HEK293 (cell line): Measurements from ENCODE around the gene SFXN3.

Experiments used
- OVOL3 ChIP-seq: fragments of 450-650 bp; formaldehyde crosslinking; IDR thresholded peaks from 2 replicates; pipeline ENCODE4 v1.5.1; 2016; ENCODE audit warnings: missing biosample characterization, missing genetic modification characterization
- PBX3 ChIP-seq: sonication (generic); formaldehyde crosslinking; IDR thresholded peaks from 2 replicates; pipeline ENCODE4 v1.8.1; 2022; ENCODE audit warnings: mild to moderate bottlenecking, moderate library complexity, missing genetic modification reagents
- ZBTB6 ChIP-seq: fragments of 450-650 bp; formaldehyde crosslinking; IDR thresholded peaks from 2 replicates; pipeline ENCODE4 v1.5.1; 2017; ENCODE audit warnings: missing biosample characterization, missing genetic modification characterization
- ZFHX2 ChIP-seq: fragments of 450-650 bp; formaldehyde crosslinking; conservative IDR thresholded peaks from 2 replicates; pipeline ENCODE4 v1.5.1; 2016; ENCODE audit warnings: missing biosample characterization, missing genetic modification characterization
- ZNF112 ChIP-seq: fragments of 450-650 bp; formaldehyde crosslinking; IDR thresholded peaks from 2 replicates; pipeline ENCODE4 v1.5.0; 2017; ENCODE audit warnings: missing biosample characterization, missing genetic modification characterization
- ZNF148 ChIP-seq: fragments of 450-650 bp; formaldehyde crosslinking; IDR thresholded peaks from 2 replicates; pipeline ENCODE4 v1.5.0; 2017; ENCODE audit warnings: missing biosample characterization, missing genetic modification characterization, borderline replicate concordance
- ZNF155 ChIP-seq: fragments of 450-650 bp; formaldehyde crosslinking; IDR thresholded peaks from 2 replicates; pipeline ENCODE4 v1.5.1; 2016; ENCODE audit warnings: missing biosample characterization, missing genetic modification characterization
- ZNF184 ChIP-seq: fragments of 450-650 bp; IDR thresholded peaks from 2 replicates; pipeline ENCODE4 v1.5.1; 2018; ENCODE audit warnings: missing biosample characterization, mild to moderate bottlenecking, missing genetic modification characterization
- ZNF239 ChIP-seq: fragments of 450-650 bp; formaldehyde crosslinking; IDR thresholded peaks from 2 replicates; pipeline ENCODE4 v1.5.1; 2016; ENCODE audit warnings: missing biosample characterization, missing genetic modification characterization
- ZNF26 ChIP-seq: fragments of 450-650 bp; formaldehyde crosslinking; IDR thresholded peaks from 2 replicates; pipeline ENCODE4 v1.5.1; 2016; ENCODE audit warnings: missing biosample characterization, missing genetic modification characterization
- ZNF280C ChIP-seq: fragments of 450-650 bp; formaldehyde crosslinking; IDR thresholded peaks from 2 replicates; pipeline ENCODE4 v1.5.1; 2016; ENCODE audit warnings: missing biosample characterization, missing genetic modification characterization
- ZNF366 ChIP-seq: fragments of 450-650 bp; formaldehyde crosslinking; conservative IDR thresholded peaks from 2 replicates; pipeline ENCODE4 v1.5.1; 2016; ENCODE audit warnings: missing biosample characterization, missing genetic modification characterization
- ZNF391 ChIP-seq: fragments of 450-650 bp; formaldehyde crosslinking; IDR thresholded peaks from 2 replicates; pipeline ENCODE4 v1.5.1; 2016; ENCODE audit warnings: low read depth, missing biosample characterization, missing genetic modification characterization, borderline replicate concordance
- ZNF423 ChIP-seq: fragments of 450-650 bp; formaldehyde crosslinking; IDR thresholded peaks from 2 replicates; pipeline ENCODE4 v1.5.1; 2016; ENCODE audit warnings: missing biosample characterization, missing genetic modification characterization
- ZNF473 ChIP-seq: fragments of 450-650 bp; formaldehyde crosslinking; IDR thresholded peaks from 2 replicates; pipeline ENCODE4 v1.5.1; 2017; ENCODE audit warnings: missing biosample characterization, missing genetic modification characterization
- ZNF530 ChIP-seq: fragments of 450-650 bp; formaldehyde crosslinking; IDR thresholded peaks from 2 replicates; pipeline ENCODE4 v1.5.1; 2016; ENCODE audit warnings: low read depth, missing biosample characterization, missing genetic modification characterization
- ZNF560 ChIP-seq: fragments of 450-650 bp; formaldehyde crosslinking; IDR thresholded peaks from 2 replicates; pipeline ENCODE4 v1.5.1; 2017; ENCODE audit warnings: missing biosample characterization, missing genetic modification characterization, borderline replicate concordance
- ZNF600 ChIP-seq: fragments of 450-650 bp; formaldehyde crosslinking; IDR thresholded peaks from 2 replicates; pipeline ENCODE4 v1.5.1; 2016; ENCODE audit warnings: missing biosample characterization, missing genetic modification characterization
- ZNF626 ChIP-seq: fragments of 450-650 bp; sonication (Bioruptor Pico); formaldehyde crosslinking; IDR thresholded peaks from 2 replicates; pipeline ENCODE4 v1.5.1; 2018; ENCODE audit warnings: missing biosample characterization, missing genetic modification characterization, inconsistent platforms
- ZNF629 ChIP-seq: fragments of 450-650 bp; formaldehyde crosslinking; IDR thresholded peaks from 2 replicates; pipeline ENCODE4 v1.5.1; 2017; ENCODE audit warnings: missing biosample characterization, missing genetic modification characterization
- ZNF660 ChIP-seq: fragments of 450-650 bp; IDR thresholded peaks from 2 replicates; pipeline ENCODE4 v1.5.1; 2018; ENCODE audit warnings: missing biosample characterization, mild to moderate bottlenecking, missing genetic modification characterization
- ZNF777 ChIP-seq: fragments of 450-650 bp; formaldehyde crosslinking; IDR thresholded peaks from 2 replicates; pipeline ENCODE4 v1.5.1; 2017; ENCODE audit warnings: missing biosample characterization, missing genetic modification characterization, borderline replicate concordance
- ZSCAN16 ChIP-seq: fragments of 450-650 bp; formaldehyde crosslinking; IDR thresholded peaks from 2 replicates; pipeline ENCODE4 v1.5.1; 2016; ENCODE audit warnings: missing biosample characterization, missing genetic modification characterization
- ZSCAN30 ChIP-seq: fragments of 450-650 bp; IDR thresholded peaks from 2 replicates; pipeline ENCODE4 v1.5.1; 2018; ENCODE audit warnings: missing biosample characterization, mild to moderate bottlenecking, missing genetic modification characterization, moderate library complexity
- ZXDB ChIP-seq: fragments of 450-650 bp; formaldehyde crosslinking; IDR thresholded peaks from 2 replicates; pipeline ENCODE4 v1.5.1; 2016; ENCODE audit warnings: missing biosample characterization, missing genetic modification characterization
- TF ChIP-seq, protein P1 (sequence below): fragments of 450-650 bp; formaldehyde crosslinking; IDR thresholded peaks from 2 replicates; pipeline ENCODE4 v1.5.1; 2017; ENCODE audit warnings: missing biosample characterization, missing genetic modification characterization
- TF ChIP-seq, protein P2 (sequence below): fragments of 450-650 bp; formaldehyde crosslinking; IDR thresholded peaks from 2 replicates; pipeline ENCODE4 v1.5.1; 2016; ENCODE audit warnings: missing biosample characterization, missing genetic modification characterization

Gene SFXN3

DNA sequence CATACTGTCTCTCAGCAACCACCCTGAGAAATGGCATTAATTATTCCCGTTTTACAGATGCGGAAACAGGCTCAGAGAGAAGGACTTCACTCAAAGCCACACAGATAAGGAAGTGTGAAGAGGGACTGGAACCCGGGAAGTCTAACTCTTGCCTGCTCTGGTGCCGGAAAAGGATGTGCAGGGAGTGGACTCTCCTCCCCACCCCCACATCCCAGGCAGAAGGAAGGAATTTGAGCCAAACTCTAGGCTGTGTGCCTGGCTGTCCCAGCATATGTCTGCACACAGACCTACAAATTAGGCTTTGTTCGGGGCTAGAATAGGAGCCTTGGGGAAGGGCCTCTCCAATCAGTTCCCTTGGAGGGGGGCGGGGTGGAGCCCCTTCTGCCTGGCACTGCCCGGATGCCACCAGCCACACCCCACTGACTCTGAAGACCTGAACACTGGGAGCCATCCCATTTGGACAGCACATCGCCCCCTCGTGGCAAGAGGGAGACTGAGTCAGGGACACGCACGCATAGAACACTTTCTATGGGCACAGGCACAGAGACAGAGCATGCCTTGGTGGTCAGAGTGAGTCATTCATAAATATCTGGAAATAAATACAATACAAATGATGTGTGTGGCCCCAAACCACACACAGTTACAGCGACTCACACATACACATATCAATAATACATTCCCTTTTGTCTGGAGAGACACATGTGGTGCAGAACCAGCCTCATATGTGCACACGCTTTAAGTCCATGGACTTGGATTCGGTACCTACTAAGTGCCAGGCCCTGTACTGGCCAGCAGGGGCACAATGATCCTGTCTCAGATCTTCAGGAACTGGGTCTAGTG, 18.3 kb upstream of the SFXN3 start (continued):
- TF ChIP-seq ZSCAN16 (tag by site-specific recombination) (no peak), ZNF629 (tag by site-specific recombination) (peak; percentile 26; the same call in 1 of the 2 replicates), ZNF112 (tag by site-specific recombination) (no peak), ZFHX2 (tag by site-specific recombination) (no peak), ZNF391 (tag by site-specific recombination) (no peak), ZNF280C (tag by site-specific recombination) (no peak), ZNF530 (tag by site-specific recombination) (no peak), ZNF560 (tag by site-specific recombination) (no peak), ZBTB6 (tag by site-specific recombination) (no peak), ZNF600 (peak; percentile 70; the same call in 1 of the 2 replicates), ZXDB (tag by site-specific recombination) (0 out of 2 replicates have a peak, but pooled peaks have one; percentile 24), ZNF423 (tag by site-specific recombination) (no peak), ZNF26 (tag by site-specific recombination) (no peak), ZNF148 (tag by site-specific recombination) (no peak), OVOL3 (tag by site-specific recombination) (no peak), PBX3 (CRISPR knock-in tag) (no peak), ZNF626 (tag by site-specific recombination) (no peak), ZNF366 (tag by site-specific recombination) (no peak), ZNF239 (tag by site-specific recombination) (no peak), ZNF473 (tag by site-specific recombination) (no peak), ZSCAN30 (0 out of 2 replicates have a peak, but pooled peaks have one; percentile 58), ZNF155 (tag by site-specific recombination) (no peak), ZNF660 (tag by site-specific recombination) (peak; percentile 58; the same call in 1 of the 2 replicates), ZNF777 (no peak), ZNF184 (tag by site-specific recombination) (no peak)
- TF ChIP-seq, protein P1, sequence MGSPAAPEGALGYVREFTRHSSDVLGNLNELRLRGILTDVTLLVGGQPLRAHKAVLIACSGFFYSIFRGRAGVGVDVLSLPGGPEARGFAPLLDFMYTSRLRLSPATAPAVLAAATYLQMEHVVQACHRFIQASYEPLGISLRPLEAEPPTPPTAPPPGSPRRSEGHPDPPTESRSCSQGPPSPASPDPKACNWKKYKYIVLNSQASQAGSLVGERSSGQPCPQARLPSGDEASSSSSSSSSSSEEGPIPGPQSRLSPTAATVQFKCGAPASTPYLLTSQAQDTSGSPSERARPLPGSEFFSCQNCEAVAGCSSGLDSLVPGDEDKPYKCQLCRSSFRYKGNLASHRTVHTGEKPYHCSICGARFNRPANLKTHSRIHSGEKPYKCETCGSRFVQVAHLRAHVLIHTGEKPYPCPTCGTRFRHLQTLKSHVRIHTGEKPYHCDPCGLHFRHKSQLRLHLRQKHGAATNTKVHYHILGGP = no peak
- TF ChIP-seq, protein P2, sequence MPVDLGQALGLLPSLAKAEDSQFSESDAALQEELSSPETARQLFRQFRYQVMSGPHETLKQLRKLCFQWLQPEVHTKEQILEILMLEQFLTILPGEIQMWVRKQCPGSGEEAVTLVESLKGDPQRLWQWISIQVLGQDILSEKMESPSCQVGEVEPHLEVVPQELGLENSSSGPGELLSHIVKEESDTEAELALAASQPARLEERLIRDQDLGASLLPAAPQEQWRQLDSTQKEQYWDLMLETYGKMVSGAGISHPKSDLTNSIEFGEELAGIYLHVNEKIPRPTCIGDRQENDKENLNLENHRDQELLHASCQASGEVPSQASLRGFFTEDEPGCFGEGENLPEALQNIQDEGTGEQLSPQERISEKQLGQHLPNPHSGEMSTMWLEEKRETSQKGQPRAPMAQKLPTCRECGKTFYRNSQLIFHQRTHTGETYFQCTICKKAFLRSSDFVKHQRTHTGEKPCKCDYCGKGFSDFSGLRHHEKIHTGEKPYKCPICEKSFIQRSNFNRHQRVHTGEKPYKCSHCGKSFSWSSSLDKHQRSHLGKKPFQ = no peak
